ENCODE data around the gene MMP15. TPM values are rescaled to one million over a fixed set of nuclear protein-coding genes. Genes with fewer than 3 reads are reported as not detected.

The MMP15 gene
- total RNA-seq, 1 donor from 2014 or later = 5.2 TPM

DNA sequence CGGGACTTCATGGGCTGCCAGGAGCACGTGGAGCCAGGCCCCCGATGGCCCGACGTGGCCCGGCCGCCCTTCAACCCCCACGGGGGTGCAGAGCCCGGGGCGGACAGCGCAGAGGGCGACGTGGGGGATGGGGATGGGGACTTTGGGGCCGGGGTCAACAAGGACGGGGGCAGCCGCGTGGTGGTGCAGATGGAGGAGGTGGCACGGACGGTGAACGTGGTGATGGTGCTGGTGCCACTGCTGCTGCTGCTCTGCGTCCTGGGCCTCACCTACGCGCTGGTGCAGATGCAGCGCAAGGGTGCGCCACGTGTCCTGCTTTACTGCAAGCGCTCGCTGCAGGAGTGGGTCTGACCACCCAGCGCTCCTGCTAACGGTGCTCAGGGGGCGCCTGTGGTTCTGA lies 19.5 kb downstream of the MMP15 start:
- no peak for DNase-seq (ENCODE audit: extremely low spot score, unreplicated experiment)
- Mint-ChIP-seq H3K36me3 (ENCODE audit: unreplicated experiment) (no peaks in the 10 kb centered on the region), H3K4me1 (ENCODE audit: unreplicated experiment) (peaks cover 2% of the 10 kb centered on the region), H3K27me3 (ENCODE audit: unreplicated experiment) (peaks cover 4% of the 10 kb centered on the region), H3K9me3 (ENCODE audit: unreplicated experiment) (no peaks in the 10 kb centered on the region), H3K4me3 (ENCODE audit: unreplicated experiment) (no peak overlapping the region), H3K27ac (ENCODE audit: unreplicated experiment) (no peak overlapping the region)
- TF ChIP-seq CTCF (IDR thresholded peaks at IDR 0.05) = no peak

GRCh38 chr16:58046054-58046881 lies 20.7 kb downstream of the MMP15 start:
- Mint-ChIP-seq H3K27me3 (ENCODE audit: unreplicated experiment) (peaks cover 4% of the 10 kb centered on the region), H3K27ac (ENCODE audit: unreplicated experiment) (no peak overlapping the region), H3K4me1 (ENCODE audit: unreplicated experiment) (peaks cover 2% of the 10 kb centered on the region), H3K4me3 (ENCODE audit: unreplicated experiment) (no peak overlapping the region), H3K9me3 (ENCODE audit: unreplicated experiment) (no peaks in the 10 kb centered on the region), H3K36me3 (ENCODE audit: unreplicated experiment) (no peaks in the 10 kb centered on the region)
- TF ChIP-seq CTCF (IDR thresholded peaks at IDR 0.05) = no peak
- DNase-seq (ENCODE audit: extremely low spot score, unreplicated experiment) = no peak

DNA sequence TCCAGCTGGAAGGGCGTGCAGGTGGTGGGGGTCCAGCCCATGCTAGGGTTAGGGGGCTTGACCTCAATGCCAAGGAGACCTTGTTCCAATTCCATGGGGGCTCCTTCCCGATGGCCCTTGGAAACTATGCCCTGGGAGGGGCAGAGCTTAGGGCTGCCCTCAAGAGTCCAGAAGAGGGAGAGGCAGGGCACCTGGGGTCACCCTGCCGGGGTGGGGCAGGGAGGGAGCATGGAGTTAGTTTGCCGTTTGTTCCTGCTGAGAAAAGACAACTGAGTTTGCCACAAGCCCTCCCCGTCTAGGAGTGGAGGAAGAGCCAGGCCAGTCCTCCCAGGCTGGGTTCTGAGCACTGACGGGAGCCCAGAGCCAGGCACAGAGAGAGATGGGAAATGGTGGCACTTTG lies 21.4 kb downstream of the MMP15 start:
- Mint-ChIP-seq H3K27ac (ENCODE audit: unreplicated experiment) (no peak overlapping the region), H3K36me3 (ENCODE audit: unreplicated experiment) (no peaks in the 10 kb centered on the region), H3K9me3 (ENCODE audit: unreplicated experiment) (no peaks in the 10 kb centered on the region), H3K4me3 (ENCODE audit: unreplicated experiment) (no peak overlapping the region), H3K27me3 (ENCODE audit: unreplicated experiment) (peaks cover 4% of the 10 kb centered on the region), H3K4me1 (ENCODE audit: unreplicated experiment) (peaks cover 2% of the 10 kb centered on the region)
- no peak for DNase-seq (ENCODE audit: extremely low spot score, unreplicated experiment)
- no peak for TF ChIP-seq CTCF (IDR thresholded peaks at IDR 0.05)

- H3K4me1 Mint-ChIP-seq (ENCODE audit: unreplicated experiment) = peaks cover 2% of the 10 kb centered on the region
- no peak for DNase-seq (ENCODE audit: extremely low spot score, unreplicated experiment)
- H3K27me3 Mint-ChIP-seq (ENCODE audit: unreplicated experiment) = peaks cover 4% of the 10 kb centered on the region
- H3K27ac Mint-ChIP-seq (ENCODE audit: unreplicated experiment) = no peak overlapping the region
- no peak for TF ChIP-seq CTCF (IDR thresholded peaks at IDR 0.05)
- H3K36me3 Mint-ChIP-seq (ENCODE audit: unreplicated experiment) = no peaks in the 10 kb centered on the region
- H3K4me3 Mint-ChIP-seq (ENCODE audit: unreplicated experiment) = no peak overlapping the region
- H3K9me3 Mint-ChIP-seq (ENCODE audit: unreplicated experiment) = no peaks in the 10 kb centered on the region
These were observed 22.2 kb downstream of the MMP15 start for GRCh38 chr16:58047557-58048348.

All from osteocyte (in vitro differentiated cells).